Esophagus squamous epithelium (tissue), 4 donors: Measurements from ENCODE around the gene ADARB2.

Experiments
- CTCF ChIP-seq, 6 experiments: fragments of 450-650 bp in 4 of 6; fragments of 200-600 bp in 2 of 6; sonication (generic) in 2 of 6; IDR thresholded peaks; one replicate each; pipeline ENCODE4 v1.5.1; 2016 to 2019; ENCODE audit warnings: antibody characterized with exemption in 6 of 6, mild to moderate bottlenecking in 4 of 6, moderate library complexity in 4 of 6
- POLR2A ChIP-seq, 4 donors: fragments of 450-650 bp; IDR thresholded peaks; one replicate each; pipeline ENCODE4 v1.6.1; 2017; ENCODE audit warnings: antibody characterized with exemption in 4 of 4, mild to moderate bottlenecking in 4 of 4, moderate library complexity in 3 of 4

- TF ChIP-seq CTCF (IDR thresholded peaks at IDR 0.05) (no peak), POLR2A (IDR thresholded peaks at IDR 0.05) (no peak)
These were observed 540.7 kb downstream of the ADARB2 start for GRCh38 chr10:1196656-1197055.
